Body of pancreas (tissue), 4 donors: Measurements from ENCODE around the gene LAPTM5. TPM values are rescaled to one million over a fixed set of nuclear protein-coding genes. Genes with fewer than 3 reads are reported as not detected.

ENCODE experiments used
- ATAC-seq: fragments of 150-250 bp; one replicate; pipeline ENCODE4 v1.9.1; 2016
- DNase-seq, 4 donors: peaks; one replicate each; pipeline ENCODE4 v3.0.0-alpha.2; 2019
- H3K27ac ChIP-seq, 4 donors: fragments of 200-600 bp; sonication (generic); 1 replicate in 3 of 4; 2 replicates in 1 of 4; pipeline versions ENCODE4 v1.5.1 to v1.6.1; 2016 to 2019; ENCODE audit warnings: mild to moderate bottlenecking in 1 of 4, mixed read lengths in 1 of 4, moderate library complexity in 1 of 4
- H3K27me3 ChIP-seq, 2 donors: fragments of 200-600 bp; sonication (generic); one replicate each; pipeline ENCODE4 v1.6.0; 2016; ENCODE audit warnings: mild to moderate bottlenecking in 1 of 2
- H3K36me3 ChIP-seq, 2 donors: fragments of 200-600 bp; sonication (generic); replicated peaks in 1 of 2; 2 replicates each; pipeline ENCODE4 v1.5.1; 2016; ENCODE audit warnings: low read depth in 2 of 2; ENCODE audit not compliant: insufficient read depth in 1 of 2
- H3K4me1 ChIP-seq: fragments of 200-600 bp; sonication (generic); one replicate; pipeline ENCODE4 v1.6.0; 2016
- H3K4me3 ChIP-seq, 2 donors: fragments of 200-600 bp; sonication (generic); 1 replicate in 1 of 2; 2 replicates in 1 of 2; pipeline ENCODE4 v1.5.1; 2016 to 2019
- H3K9me3 ChIP-seq, 3 donors: fragments of 200-600 bp; sonication (generic); 1 replicate in 2 of 3; 2 replicates in 1 of 3; pipeline ENCODE4 v1.5.1; 2016
- POLR2A ChIP-seq, 3 donors: fragments of 450-650 bp; IDR thresholded peaks; one replicate each; pipeline ENCODE4 v1.6.1; 2016; ENCODE audit warnings: antibody characterized with exemption in 3 of 3, mild to moderate bottlenecking in 2 of 3
- WGBS, 2 donors: methylation state at CpG; one replicate each; pipeline ENCODE4 v1.1.5; 2017; 5-methylcytosine and 5-hydroxymethylcytosine counted together
- intact Hi-C: fragments of 100-400 bp; cut with DNase I; formaldehyde crosslinking; loops from one replicate; pipeline ENCODE4 v1.15.1; 2023
- total RNA-seq, 2 donors: library from RNA; depleted of rRNA; stranded (reverse); fragments of >200 nt; gene quantifications; one replicate each; pipeline ENCODE4 v1.1.0, GENCODE V29; 2016
- TF ChIP-seq, protein P1 (sequence below), 7 experiments: fragments of 450-650 bp in 4 of 7; fragments of 200-600 bp in 3 of 7; sonication (generic) in 3 of 7; IDR thresholded peaks; one replicate each; pipeline ENCODE4 v1.5.1; 2016 to 2019; ENCODE audit warnings: antibody characterized with exemption in 7 of 7

Gene LAPTM5
- total RNA-seq, 2 donors from 2014 or later: 6.3 to 25.2 TPM

GRCh38 chr1:30798389-30799232 is 41.0 kb upstream of the LAPTM5 start:
- peak in 3 of 4 donors; percentile 47 to 75 (median 50) for DNase-seq
- Histone ChIP-seq H3K4me1 (peaks cover 29% of the 10 kb centered on the region), H3K27me3 (no peaks in the 10 kb centered on the region), H3K36me3 (no peaks in the 10 kb centered on the region), H3K27ac (peak overlapping the region in 1 of 4 donors; percentile 49), H3K4me3 (no peak overlapping the region), H3K9me3 (no peaks in the 10 kb centered on the region)
- 59 to 82% methylated on average over 7 to 9 of the region's 9 CpGs for WGBS, 2 donors
- peak; percentile 23 for ATAC-seq
- intact Hi-C loops: no loop called here
- no peak for TF ChIP-seq POLR2A (IDR thresholded peaks at IDR 0.05)
- TF ChIP-seq, protein P1, sequence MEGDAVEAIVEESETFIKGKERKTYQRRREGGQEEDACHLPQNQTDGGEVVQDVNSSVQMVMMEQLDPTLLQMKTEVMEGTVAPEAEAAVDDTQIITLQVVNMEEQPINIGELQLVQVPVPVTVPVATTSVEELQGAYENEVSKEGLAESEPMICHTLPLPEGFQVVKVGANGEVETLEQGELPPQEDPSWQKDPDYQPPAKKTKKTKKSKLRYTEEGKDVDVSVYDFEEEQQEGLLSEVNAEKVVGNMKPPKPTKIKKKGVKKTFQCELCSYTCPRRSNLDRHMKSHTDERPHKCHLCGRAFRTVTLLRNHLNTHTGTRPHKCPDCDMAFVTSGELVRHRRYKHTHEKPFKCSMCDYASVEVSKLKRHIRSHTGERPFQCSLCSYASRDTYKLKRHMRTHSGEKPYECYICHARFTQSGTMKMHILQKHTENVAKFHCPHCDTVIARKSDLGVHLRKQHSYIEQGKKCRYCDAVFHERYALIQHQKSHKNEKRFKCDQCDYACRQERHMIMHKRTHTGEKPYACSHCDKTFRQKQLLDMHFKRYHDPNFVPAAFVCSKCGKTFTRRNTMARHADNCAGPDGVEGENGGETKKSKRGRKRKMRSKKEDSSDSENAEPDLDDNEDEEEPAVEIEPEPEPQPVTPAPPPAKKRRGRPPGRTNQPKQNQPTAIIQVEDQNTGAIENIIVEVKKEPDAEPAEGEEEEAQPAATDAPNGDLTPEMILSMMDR (IDR thresholded peaks at IDR 0.05): no peak

GRCh38 chr1:30795026-30795425 is 37.5 kb upstream of the LAPTM5 start:
- DNase-seq (no peak), ATAC-seq (peak; percentile 31)
- 18 to 24% methylated on average over 5 of the region's 5 CpGs for WGBS, 2 donors
- no peak overlapping the region for H3K4me3 ChIP-seq
- no peaks in the 10 kb centered on the region for H3K36me3 ChIP-seq
- H3K27me3 ChIP-seq: no peaks in the 10 kb centered on the region
- peaks cover 29% of the 10 kb centered on the region for H3K4me1 ChIP-seq
- intact Hi-C loops: no loop called here
- no peak for TF ChIP-seq POLR2A (IDR thresholded peaks at IDR 0.05)
- TF ChIP-seq, protein P1 (IDR thresholded peaks at IDR 0.05): no peak
- H3K27ac ChIP-seq: peak overlapping the region in 1 of 4 donors; percentile 29
- H3K9me3 ChIP-seq: no peaks in the 10 kb centered on the region

DNA sequence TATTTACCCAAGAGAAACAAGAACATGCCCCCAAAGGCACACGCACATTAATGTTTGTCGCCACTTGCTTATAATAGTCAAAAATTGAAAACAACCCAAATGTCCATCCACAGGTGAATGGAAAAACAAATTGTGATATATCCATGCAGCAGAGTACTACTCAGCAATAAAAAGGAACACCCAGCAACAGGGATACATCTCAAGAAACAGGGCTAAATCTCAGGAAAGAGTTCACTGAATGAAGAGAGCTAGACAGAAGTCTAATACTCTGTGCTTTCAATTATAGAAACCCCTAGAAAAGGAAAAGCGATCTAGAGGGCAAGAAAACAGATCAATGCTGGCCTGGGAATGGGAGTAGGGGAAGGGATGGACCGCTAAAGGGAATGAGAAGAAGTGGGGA is 36.7 kb upstream of the LAPTM5 start:
- Histone ChIP-seq H3K9me3 (no peaks in the 10 kb centered on the region), H3K4me1 (peaks cover 28% of the 10 kb centered on the region), H3K27ac (no peak overlapping the region), H3K4me3 (no peak overlapping the region), H3K27me3 (no peaks in the 10 kb centered on the region), H3K36me3 (no peaks in the 10 kb centered on the region)
- no peak for TF ChIP-seq POLR2A (IDR thresholded peaks at IDR 0.05)
- TF ChIP-seq, protein P1 (IDR thresholded peaks at IDR 0.05): no peak
- ATAC-seq (no peak), DNase-seq (no peak)
- intact Hi-C loops: no loop called here
- WGBS, 2 donors: 90 to 97% methylated on average over 4 of the region's 4 CpGs

GRCh38 chr1:30793209-30793608 is 35.6 kb upstream of the LAPTM5 start:
- WGBS, 2 donors: 68 to 70% methylated on average over 14 to 16 of the region's 16 CpGs
- ATAC-seq (no peak), DNase-seq (no peak)
- Histone ChIP-seq H3K9me3 (no peaks in the 10 kb centered on the region), H3K27ac (no peak overlapping the region), H3K36me3 (no peaks in the 10 kb centered on the region), H3K4me1 (peaks cover 18% of the 10 kb centered on the region), H3K4me3 (no peak overlapping the region), H3K27me3 (no peaks in the 10 kb centered on the region)
- TF ChIP-seq, protein P1 (IDR thresholded peaks at IDR 0.05): no peak
- no peak for TF ChIP-seq POLR2A (IDR thresholded peaks at IDR 0.05)
- intact Hi-C loops: no loop called here

- H3K27ac ChIP-seq: no peak overlapping the region
- no peaks in the 10 kb centered on the region for H3K9me3 ChIP-seq
- H3K36me3 ChIP-seq: no peaks in the 10 kb centered on the region
- H3K4me3 ChIP-seq: no peak overlapping the region
- WGBS, 2 donors: 79 to 85% methylated on average over 5 of the region's 5 CpGs
- ATAC-seq: no peak
- DNase-seq: no peak
- TF ChIP-seq POLR2A (IDR thresholded peaks at IDR 0.05): no peak
- TF ChIP-seq, protein P1 (IDR thresholded peaks at IDR 0.05): no peak
- intact Hi-C loops: no loop called here
- H3K4me1 ChIP-seq: peaks cover 12% of the 10 kb centered on the region
- no peaks in the 10 kb centered on the region for H3K27me3 ChIP-seq
Observed at GRCh38 chr1:30791868-30792267, 34.3 kb upstream of the LAPTM5 start.
